ES-I3 (cell line): Measurements from ENCODE around the gene ANKRD55.
"Not testable (repeated sequence)": the region's sequence is repeated elsewhere in the genome, so short reads cannot be mapped to it uniquely, and the experiment has no call there.

Source experiments
- H3K36me3 ChIP-seq: 2 replicates; pipeline ENCODE4 v1.6.1; 2013; ENCODE audit warnings: mild to moderate bottlenecking, low read length, control low read depth, moderate library complexity; ENCODE audit not compliant: insufficient read depth
- H3K4me1 ChIP-seq: 2 replicates; pipeline ENCODE4 v1.6.1; 2013; ENCODE audit warnings: mild to moderate bottlenecking, control low read depth, low read length; ENCODE audit not compliant: insufficient read depth
- H3K9ac ChIP-seq: 2 replicates; pipeline ENCODE4 v1.6.1; 2013; ENCODE audit warnings: low read depth, mild to moderate bottlenecking, low read length, moderate library complexity
- H3K9me3 ChIP-seq: 2 replicates; pipeline ENCODE4 v1.6.1; 2013; ENCODE audit warnings: mild to moderate bottlenecking, low read length, moderate library complexity; ENCODE audit not compliant: control insufficient read depth, insufficient read depth

Gene ANKRD55

DNA sequence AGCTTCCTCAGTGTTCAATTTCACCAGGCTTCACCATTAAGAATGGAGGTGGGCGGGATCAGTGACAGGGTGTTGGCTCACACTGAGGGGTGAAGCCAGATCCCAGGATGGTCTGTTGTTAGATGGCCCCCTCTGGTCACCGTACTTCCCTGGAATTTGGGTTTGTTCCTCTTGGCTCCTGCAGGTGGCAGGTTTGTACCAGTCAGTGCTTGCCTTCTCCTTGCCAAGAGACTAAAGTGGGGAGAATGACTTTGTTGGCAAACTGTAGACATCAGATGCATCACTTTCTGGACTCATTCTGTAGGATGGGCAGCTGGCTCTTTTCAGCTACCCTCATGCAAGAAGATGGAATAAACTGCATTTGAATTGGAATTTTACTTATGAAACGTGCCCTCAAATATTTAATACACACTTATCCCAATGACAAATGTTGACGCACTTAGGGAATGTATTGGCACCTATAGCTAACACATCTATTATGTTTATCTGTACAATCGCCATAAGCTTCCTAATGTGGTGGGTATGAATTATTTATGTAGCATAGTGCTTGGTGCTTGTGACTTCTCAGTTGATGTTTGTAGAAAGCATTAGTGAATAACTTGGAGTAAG is 31.4 kb upstream of the ANKRD55 start:
- no peaks in the 10 kb centered on the region for H3K4me1 ChIP-seq

DNA sequence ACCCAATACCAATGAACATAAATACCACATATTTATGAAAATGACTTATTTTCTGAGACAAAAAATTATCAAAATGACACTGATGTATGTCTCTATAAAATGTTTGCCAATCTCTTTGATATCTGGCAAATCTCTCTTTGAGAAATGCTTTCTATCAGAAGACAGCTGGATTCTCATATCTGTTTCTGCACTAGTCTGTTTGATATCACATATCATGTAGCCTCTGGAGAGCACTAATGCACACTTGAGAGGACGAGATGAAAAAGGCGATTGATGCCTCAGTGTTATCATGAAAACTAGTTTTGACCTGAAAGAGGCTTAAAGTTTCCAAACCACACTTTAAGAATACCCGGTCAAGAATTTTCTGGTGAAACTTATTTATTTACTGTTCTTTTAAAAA is 29.1 kb upstream of the ANKRD55 start:
- peaks cover 4% of the 10 kb centered on the region; the same call in 1 of the 2 replicates for H3K9me3 ChIP-seq
- H3K36me3 ChIP-seq, result no peaks in the 10 kb centered on the region
- H3K9ac ChIP-seq, result no peak overlapping the region
- no peaks in the 10 kb centered on the region for H3K4me1 ChIP-seq

More for the DNA sequence above, 31.4 kb upstream of the ANKRD55 start:
- H3K9me3 ChIP-seq, result 0 out of 2 replicates have a peak, but pooled peaks cover under 1% of the 10 kb centered on the region
- no peak overlapping the region for H3K9ac ChIP-seq
- no peaks in the 10 kb centered on the region for H3K36me3 ChIP-seq

DNA sequence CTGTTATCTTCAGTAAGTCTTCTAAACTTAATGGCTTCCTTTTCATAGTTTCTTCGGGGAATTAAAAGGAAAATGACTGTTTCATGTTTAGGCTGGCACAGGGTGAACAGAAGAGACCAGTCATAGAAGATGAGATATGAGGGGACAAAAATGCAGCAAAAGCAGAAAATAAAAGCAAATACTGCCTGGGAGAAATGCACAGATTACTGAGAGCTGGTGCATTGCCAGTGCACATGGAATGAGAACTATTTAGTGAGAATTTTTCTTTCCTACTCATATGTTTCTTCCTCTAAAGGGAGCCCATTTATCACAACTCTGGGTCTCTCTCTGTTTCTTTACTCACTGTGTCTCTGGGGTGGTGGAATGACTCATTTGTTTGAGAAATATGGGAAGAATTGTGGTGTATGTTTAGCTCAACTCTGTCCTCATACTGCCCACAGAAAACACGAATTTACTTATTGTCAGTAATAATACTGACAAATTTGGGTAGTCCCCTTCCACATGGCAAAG is 25.9 kb upstream of the ANKRD55 start:
- Histone ChIP-seq H3K36me3 (no peaks in the 10 kb centered on the region), H3K9ac (no peak overlapping the region), H3K4me1 (no peaks in the 10 kb centered on the region), H3K9me3 (peaks cover 4% of the 10 kb centered on the region; the same call in 1 of the 2 replicates)

DNA sequence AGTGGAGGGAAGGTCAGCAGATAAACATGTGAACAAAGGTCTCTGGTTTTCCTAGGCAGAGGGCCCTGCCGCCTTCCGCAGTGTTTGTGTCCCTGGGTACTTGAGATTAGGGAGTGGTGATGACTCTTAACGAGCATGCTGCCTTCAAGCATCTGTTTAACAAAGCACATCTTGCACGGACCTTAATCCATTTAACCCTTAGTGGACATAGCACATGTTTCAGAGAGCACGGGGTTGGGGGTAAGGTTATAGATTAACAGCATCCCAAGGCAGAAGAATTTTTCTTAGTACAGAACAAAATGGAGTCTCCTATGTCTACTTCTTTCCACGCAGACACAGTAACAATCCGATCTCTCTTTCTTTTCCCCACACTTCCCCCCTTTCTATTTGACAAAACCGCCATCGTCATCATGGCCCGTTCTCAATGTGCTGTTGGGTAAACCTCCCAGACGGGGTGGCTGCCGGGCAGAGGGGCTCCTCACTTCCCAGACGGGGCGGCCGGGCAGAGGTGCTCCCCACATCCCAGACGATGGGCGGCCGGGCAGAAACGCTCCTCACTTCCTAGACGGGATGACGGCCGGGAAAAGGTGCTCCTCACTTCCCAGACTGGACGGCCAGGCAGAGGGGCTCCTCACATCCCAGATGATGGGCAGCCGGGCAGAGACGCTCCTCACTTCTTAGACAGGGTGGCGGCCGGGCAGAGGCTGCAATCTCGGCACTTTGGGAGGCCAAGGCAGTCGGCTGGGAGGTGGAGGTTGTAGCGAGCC is 24.8 kb upstream of the ANKRD55 start:
- H3K36me3 ChIP-seq, H3K9me3 ChIP-seq, H3K4me1 ChIP-seq, H3K9ac ChIP-seq: not testable (repeated sequence)

DNA sequence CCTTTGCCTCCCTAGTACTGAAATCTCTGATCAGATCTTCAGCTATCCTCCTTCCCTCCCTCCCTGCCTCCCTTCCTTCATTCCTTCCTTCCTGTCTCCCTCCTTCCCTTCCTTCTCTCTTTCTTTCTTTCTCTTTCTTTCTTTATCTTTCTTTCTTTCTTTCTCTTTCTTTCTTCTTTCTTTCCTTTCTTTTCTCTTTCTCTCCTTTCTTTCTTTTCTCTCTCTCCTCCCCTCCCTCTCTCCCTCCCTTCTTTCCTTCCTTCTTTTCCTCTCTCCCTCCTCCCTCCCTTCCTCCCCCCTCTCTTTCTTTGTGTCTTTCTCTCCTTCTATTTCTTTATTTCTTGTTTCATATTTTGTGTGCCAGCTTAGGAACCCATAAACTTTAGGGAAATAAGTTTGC is 23.9 kb upstream of the ANKRD55 start:
- Histone ChIP-seq H3K36me3 (no peaks in the 10 kb centered on the region), H3K9me3 (peaks cover 4% of the 10 kb centered on the region; the same call in 1 of the 2 replicates), H3K4me1 (no peaks in the 10 kb centered on the region), H3K9ac (no peak overlapping the region)

DNA sequence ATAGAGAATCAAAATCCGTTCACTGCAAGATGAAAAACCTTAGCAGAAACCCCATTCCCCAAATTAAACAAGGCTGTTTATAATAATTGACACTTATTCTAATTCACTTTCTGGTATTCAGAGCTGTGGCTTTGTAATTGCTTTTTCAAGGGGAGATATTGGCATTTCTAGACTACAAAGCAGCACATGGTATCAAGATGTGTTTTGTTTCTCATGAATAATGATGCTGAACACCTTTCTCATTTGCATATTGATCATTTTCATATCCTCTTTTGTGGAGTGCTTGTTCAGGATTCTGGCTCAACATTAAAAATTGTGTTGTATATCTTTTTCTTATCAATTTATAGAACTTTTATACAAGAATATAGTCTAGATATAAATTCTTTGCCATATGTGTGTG is 22.4 kb upstream of the ANKRD55 start:
- Histone ChIP-seq H3K9me3 (peaks cover 4% of the 10 kb centered on the region; the same call in 1 of the 2 replicates), H3K36me3 (no peaks in the 10 kb centered on the region), H3K9ac (no peak overlapping the region), H3K4me1 (no peaks in the 10 kb centered on the region)

DNA sequence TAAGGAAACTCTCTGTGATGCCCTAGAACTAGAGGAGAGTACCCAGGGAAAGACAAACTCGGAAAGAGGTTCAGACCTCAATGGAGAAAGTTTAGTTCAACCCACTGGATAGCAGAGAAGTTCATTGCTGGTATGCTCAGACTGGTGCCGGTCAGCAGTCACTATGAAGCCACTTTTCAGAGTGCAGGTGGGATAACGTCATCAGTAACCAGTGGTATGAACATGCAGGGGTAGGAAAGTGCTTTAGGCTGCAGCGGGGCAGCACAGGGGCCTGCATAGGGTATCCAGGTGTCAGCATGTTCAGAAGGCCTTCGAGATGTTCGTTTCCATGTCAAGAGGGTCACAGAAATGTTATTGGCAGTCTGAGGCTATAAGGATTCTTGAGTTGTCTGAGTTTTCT is 20.8 kb upstream of the ANKRD55 start:
- H3K4me1 ChIP-seq, result no peaks in the 10 kb centered on the region

DNA sequence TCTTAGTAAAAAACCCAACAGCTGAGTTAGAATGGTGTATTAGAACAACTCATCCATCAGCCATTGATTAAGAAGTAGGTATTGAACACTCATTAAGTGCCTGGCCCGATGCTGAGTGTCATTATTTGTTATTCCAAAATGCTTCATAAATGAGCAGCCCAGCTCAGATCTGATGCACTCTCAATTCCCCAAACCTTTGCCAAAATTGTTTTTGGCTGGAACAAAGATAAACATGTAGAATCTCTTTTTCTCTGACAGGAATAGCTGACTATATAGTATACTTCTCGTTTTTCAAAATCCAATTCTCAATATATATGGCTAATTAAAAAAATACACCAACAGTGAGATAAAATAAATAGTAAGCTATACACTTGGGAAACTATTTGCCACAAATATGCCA is 20.0 kb upstream of the ANKRD55 start:
- Histone ChIP-seq H3K36me3 (no peaks in the 10 kb centered on the region), H3K9me3 (no peaks in the 10 kb centered on the region), H3K9ac (no peak overlapping the region), H3K4me1 (no peaks in the 10 kb centered on the region)

More for the DNA sequence above, 20.8 kb upstream of the ANKRD55 start:
- Histone ChIP-seq H3K9ac (no peak overlapping the region), H3K9me3 (no peaks in the 10 kb centered on the region), H3K36me3 (no peaks in the 10 kb centered on the region)

DNA sequence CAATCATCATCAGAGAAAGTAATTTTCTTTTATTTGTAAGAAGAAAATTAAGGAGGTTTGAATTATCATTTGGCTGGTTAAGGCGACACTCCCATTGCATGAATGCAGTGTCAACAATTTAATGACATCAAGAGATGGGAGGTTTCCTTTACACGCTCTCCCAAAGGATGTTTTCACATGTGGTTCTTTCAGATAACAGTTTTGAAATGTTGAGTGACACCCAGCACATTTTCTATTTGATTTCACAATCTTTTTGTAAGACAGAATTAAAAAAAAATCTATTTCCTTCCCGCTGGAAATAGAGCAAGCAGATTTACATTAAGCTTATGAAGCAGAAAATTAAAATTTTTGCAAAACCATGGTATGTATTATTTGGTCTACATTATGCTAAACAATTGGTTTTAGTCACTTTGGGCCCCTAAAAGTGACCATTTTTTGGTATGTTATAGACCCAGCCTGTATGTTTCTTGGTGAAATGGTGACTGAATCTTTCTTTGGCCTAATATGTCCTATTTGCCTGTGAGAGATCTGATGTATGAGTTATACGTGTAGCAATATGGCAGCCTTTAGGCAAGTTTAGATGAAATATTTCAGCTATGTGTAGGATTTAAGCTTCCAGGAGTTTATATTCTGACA is 18.9 kb upstream of the ANKRD55 start:
- no peaks in the 10 kb centered on the region for H3K9me3 ChIP-seq
- no peak overlapping the region for H3K9ac ChIP-seq
- no peaks in the 10 kb centered on the region for H3K4me1 ChIP-seq
- no peaks in the 10 kb centered on the region for H3K36me3 ChIP-seq

DNA sequence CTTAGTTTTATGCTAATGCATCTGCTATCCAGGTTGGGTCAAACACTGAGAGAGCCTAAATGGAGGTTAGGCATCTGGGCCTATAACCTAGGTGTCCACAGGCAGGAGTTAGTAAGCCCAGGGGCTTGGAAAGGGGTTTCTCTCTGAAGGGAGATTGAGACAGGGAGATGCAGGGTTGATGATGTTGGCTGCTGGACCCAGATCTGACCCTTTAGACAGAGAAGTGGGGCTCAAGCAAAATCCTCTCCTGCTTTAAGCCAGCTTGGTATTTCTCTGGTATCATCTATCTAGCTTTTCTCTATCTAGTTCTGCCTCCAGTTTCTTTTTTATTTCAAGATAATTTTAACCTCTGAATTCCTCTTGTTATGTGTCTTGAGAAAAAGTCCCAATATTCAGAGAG is 18.3 kb upstream of the ANKRD55 start:
- H3K9ac ChIP-seq, result no peak overlapping the region

DNA sequence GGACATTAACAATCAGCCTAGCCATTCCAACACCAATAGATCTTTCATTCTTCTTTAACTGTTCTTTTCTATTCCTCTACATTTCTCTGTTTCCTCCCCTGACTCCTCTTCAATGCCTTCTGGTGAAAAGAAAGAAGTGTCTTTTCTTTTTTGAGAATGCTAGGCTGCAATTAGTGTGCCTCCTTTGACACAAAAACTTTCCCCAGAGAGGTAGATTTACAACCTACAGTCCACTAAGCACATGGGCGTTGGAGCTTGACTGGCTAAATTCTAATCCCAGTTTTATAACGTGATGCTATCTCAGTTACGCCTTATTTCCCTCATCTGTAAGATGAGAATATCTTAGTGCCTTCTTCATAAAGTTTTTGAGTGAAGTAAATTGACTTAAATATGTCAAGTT is 16.9 kb upstream of the ANKRD55 start:
- H3K9me3 ChIP-seq, result no peaks in the 10 kb centered on the region
- no peaks in the 10 kb centered on the region for H3K36me3 ChIP-seq
- no peaks in the 10 kb centered on the region for H3K4me1 ChIP-seq
- H3K9ac ChIP-seq, result no peak overlapping the region

More for the DNA sequence above, 18.3 kb upstream of the ANKRD55 start:
- no peaks in the 10 kb centered on the region for H3K36me3 ChIP-seq
- H3K4me1 ChIP-seq, result no peaks in the 10 kb centered on the region
- no peaks in the 10 kb centered on the region for H3K9me3 ChIP-seq

DNA sequence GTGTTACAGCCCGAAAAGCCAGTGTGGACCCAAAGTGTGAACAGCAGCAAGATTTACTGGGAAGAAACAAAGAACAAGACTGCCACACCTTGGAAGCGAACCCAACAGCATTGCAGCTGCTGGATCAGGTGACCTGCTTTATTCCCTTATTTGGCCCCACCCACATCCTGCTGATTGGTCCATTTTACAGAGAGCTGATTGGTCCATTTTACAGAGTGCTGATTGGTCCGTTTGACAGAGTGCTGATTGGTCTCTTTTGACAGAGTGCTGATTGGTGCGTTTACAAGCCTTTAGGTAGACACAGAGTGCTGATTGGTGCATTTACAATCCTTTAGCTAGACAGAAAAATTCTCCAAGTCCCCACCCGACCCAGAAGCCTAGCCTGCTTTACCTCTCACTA is 16.0 kb upstream of the ANKRD55 start:
- H3K9ac ChIP-seq, H3K36me3 ChIP-seq, H3K4me1 ChIP-seq, H3K9me3 ChIP-seq: not testable (repeated sequence)

DNA sequence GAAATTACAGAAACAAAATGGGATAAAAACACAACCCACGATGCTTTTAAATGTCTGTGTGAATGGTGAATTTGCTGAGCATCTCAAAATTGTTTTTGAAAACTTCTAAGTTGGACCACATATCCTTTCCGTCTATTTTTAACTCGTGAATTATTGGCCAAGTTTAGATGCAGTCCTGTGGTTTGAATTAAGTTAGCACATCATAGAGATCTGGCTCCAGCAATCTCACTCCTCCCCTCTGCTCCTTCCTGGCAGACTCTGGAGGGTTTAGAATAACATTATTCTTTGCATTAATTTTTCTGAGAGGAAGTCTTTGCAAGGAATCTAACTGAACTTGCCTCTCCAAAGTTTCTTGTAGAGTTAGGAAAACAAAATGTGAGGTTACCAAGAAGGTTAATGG is 14.5 kb upstream of the ANKRD55 start:
- H3K36me3 ChIP-seq, result no peaks in the 10 kb centered on the region
- H3K9ac ChIP-seq, result no peak overlapping the region
- no peaks in the 10 kb centered on the region for H3K4me1 ChIP-seq
- peaks cover 2% of the 10 kb centered on the region; the same call in 1 of the 2 replicates for H3K9me3 ChIP-seq

DNA sequence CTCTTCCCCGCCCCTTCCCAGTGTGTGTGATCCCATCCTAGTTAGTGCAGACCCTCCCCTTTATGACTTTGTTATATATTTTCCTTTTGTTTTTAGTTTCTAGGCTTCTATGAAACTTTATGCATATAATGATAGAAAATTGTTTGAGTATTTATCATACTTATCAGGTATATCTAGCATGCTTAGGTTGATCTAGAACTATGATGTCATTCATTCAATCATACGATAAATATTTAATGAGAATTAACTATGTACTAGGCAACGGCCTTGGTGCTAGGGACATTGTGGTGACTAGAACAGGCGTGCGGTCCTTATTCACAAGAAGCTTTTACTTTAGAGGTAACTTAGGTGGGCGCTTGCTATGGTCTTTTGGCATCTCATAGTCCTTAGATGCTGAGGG is 13.6 kb upstream of the ANKRD55 start:
- Histone ChIP-seq H3K9me3 (peaks cover 3% of the 10 kb centered on the region), H3K4me1 (no peaks in the 10 kb centered on the region), H3K36me3 (no peaks in the 10 kb centered on the region), H3K9ac (no peak overlapping the region)

DNA sequence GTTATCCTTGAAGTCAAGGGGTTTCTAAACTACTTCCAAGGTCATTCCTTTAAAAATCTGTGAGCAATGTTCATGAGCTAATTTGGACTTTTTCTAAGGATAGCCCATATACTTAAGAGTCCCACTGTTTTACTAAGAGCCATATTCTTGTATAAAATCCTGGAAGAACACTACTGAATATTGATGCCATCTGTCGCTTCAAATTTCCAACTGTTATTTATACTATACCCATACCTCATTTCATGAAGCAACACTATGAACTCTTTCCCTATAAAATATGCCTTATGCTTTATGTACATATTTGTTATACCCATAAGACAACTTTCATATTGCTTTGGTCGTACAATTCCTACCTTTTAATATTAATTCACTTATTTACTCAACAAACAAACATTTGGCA is 12.4 kb upstream of the ANKRD55 start:
- H3K4me1 ChIP-seq, result no peaks in the 10 kb centered on the region
- H3K9ac ChIP-seq, result no peak overlapping the region

More for the DNA sequence above, 12.4 kb upstream of the ANKRD55 start:
- Histone ChIP-seq H3K9me3 (peaks cover 3% of the 10 kb centered on the region), H3K36me3 (no peaks in the 10 kb centered on the region)
